Ishikawa (cell line): Measurements from ENCODE around the gene USP46.

Source experiments
- CEBPB ChIP-seq: IDR thresholded peaks from 2 replicates; pipeline ENCODE4 v1.6.1; 2012
- CREB1 ChIP-seq: IDR thresholded peaks from 2 replicates; pipeline ENCODE4 v1.6.1; 2012; ENCODE audit warnings: low read depth
- EGR1 ChIP-seq: IDR thresholded peaks from 2 replicates; pipeline ENCODE4 v1.6.1; 2012
- EP300 ChIP-seq: IDR thresholded peaks from 2 replicates; pipeline ENCODE4 v1.6.1; 2012; ENCODE audit warnings: borderline replicate concordance
- FOXM1 ChIP-seq: IDR thresholded peaks from 2 replicates; pipeline ENCODE4 v1.6.1; 2012; ENCODE audit warnings: low read depth, borderline replicate concordance
- NFIC ChIP-seq: IDR thresholded peaks from 2 replicates; pipeline ENCODE4 v1.6.1; 2012
- RAD21 ChIP-seq: IDR thresholded peaks from 2 replicates; pipeline ENCODE4 v1.6.1; 2012; ENCODE audit warnings: low read depth
- TAF1 ChIP-seq: IDR thresholded peaks from 2 replicates; pipeline ENCODE4 v1.6.1; 2012; ENCODE audit warnings: low read depth, mild to moderate bottlenecking
- TCF12 ChIP-seq: IDR thresholded peaks from 2 replicates; pipeline ENCODE4 v1.6.1; 2012; ENCODE audit warnings: low read depth
- TEAD4 ChIP-seq: IDR thresholded peaks from 2 replicates; pipeline ENCODE4 v1.6.1; 2012
- YY1 ChIP-seq: IDR thresholded peaks from 2 replicates; pipeline ENCODE4 v1.6.1; 2012; ENCODE audit warnings: low read depth
- ZBTB7A ChIP-seq: IDR thresholded peaks from 2 replicates; pipeline ENCODE4 v1.6.1; 2012; ENCODE audit warnings: low read depth
- TF ChIP-seq, protein P1 (sequence below): IDR thresholded peaks from 2 replicates; pipeline ENCODE4 v1.6.1; 2012
- TF ChIP-seq, protein P2 (sequence below): IDR thresholded peaks from 2 replicates; pipeline ENCODE4 v1.6.1; 2012
- TF ChIP-seq, protein P3 (sequence below): IDR thresholded peaks from 2 replicates; pipeline ENCODE4 v1.6.1; 2012; ENCODE audit warnings: low read depth, mild to moderate bottlenecking

USP46 gene, protein sequence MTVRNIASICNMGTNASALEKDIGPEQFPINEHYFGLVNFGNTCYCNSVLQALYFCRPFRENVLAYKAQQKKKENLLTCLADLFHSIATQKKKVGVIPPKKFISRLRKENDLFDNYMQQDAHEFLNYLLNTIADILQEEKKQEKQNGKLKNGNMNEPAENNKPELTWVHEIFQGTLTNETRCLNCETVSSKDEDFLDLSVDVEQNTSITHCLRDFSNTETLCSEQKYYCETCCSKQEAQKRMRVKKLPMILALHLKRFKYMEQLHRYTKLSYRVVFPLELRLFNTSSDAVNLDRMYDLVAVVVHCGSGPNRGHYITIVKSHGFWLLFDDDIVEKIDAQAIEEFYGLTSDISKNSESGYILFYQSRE

DNA sequence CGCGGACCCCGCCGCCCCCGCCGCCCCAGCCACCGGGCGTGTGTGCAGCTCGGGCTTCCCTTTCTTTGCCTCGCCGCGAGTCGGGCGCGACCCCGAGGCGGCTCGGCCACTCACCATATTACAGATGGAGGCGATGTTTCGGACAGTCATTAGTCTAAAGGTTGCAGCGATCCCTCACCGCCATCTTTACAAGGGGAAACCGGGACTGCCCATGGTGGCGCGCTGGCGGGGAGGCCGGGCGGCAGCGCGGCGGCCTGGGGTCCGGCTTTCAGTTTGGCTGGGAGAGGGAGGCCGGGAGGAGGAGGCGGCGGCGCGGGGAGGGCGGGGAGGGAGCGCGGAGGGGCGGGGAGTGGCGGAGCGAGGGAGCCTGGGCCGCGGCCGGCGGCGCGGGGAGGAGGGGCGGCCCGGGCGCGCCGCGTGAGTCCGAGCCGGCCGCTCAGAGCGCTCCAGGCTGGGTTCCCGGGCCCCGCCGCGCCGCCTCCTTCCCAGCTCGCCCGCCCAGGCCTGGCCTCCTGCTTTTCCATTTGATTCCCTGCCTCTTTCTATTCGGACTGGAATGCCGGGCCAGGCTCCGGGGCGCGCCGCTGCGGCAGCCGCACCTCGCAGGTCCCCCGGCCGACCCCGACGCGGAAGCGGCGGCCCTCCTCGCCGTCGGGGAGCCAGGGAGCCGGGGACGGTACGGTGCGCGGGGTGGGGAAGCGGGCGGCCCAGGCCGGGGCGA, at the start of gene USP46:
TSS of gene USP46 (minus strand) at position 301 of the 721 bp plus-strand sequence. CDS start at position 150, 151 bp downstream.
- TF ChIP-seq EP300 = no peak
- TF ChIP-seq CEBPB = no peak
- TF ChIP-seq YY1 = peak; percentile 62; the same call in 1 of the 2 replicates
- TF ChIP-seq TEAD4 = no peak
- TF ChIP-seq CREB1 = no peak
- TF ChIP-seq ZBTB7A = peak; percentile 58; the same call in 1 of the 2 replicates
- TF ChIP-seq TAF1 = peak; percentile 48

DNA sequence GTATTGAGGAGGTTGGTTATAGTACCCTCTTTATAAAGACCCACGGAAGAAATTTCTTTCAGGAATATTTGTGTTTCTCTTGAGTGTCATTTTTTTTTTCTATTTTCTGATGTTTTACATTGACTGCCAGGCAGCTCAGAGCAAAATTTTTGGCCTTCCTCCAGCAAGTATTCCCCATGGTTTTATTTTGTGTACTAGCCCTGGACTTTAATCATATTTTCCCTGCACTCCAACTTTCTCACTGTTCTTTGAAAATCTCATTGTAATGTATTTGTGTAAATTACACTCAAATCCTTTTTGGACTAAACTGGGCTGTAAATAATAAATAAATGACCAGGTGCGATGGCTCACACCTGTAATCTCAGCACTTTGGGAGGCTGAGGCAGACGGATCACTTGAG, 45.6 kb upstream of the USP46 start:
- TF ChIP-seq, protein P1, sequence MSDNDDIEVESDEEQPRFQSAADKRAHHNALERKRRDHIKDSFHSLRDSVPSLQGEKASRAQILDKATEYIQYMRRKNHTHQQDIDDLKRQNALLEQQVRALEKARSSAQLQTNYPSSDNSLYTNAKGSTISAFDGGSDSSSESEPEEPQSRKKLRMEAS = no peak
- TF ChIP-seq ZBTB7A = no peak
- TF ChIP-seq, protein P2, sequence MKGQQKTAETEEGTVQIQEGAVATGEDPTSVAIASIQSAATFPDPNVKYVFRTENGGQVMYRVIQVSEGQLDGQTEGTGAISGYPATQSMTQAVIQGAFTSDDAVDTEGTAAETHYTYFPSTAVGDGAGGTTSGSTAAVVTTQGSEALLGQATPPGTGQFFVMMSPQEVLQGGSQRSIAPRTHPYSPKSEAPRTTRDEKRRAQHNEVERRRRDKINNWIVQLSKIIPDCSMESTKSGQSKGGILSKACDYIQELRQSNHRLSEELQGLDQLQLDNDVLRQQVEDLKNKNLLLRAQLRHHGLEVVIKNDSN = no peak
- no peak for TF ChIP-seq TEAD4
- no peak for TF ChIP-seq NFIC
- no peak for TF ChIP-seq CEBPB
- TF ChIP-seq TCF12 = no peak
- TF ChIP-seq, protein P3, sequence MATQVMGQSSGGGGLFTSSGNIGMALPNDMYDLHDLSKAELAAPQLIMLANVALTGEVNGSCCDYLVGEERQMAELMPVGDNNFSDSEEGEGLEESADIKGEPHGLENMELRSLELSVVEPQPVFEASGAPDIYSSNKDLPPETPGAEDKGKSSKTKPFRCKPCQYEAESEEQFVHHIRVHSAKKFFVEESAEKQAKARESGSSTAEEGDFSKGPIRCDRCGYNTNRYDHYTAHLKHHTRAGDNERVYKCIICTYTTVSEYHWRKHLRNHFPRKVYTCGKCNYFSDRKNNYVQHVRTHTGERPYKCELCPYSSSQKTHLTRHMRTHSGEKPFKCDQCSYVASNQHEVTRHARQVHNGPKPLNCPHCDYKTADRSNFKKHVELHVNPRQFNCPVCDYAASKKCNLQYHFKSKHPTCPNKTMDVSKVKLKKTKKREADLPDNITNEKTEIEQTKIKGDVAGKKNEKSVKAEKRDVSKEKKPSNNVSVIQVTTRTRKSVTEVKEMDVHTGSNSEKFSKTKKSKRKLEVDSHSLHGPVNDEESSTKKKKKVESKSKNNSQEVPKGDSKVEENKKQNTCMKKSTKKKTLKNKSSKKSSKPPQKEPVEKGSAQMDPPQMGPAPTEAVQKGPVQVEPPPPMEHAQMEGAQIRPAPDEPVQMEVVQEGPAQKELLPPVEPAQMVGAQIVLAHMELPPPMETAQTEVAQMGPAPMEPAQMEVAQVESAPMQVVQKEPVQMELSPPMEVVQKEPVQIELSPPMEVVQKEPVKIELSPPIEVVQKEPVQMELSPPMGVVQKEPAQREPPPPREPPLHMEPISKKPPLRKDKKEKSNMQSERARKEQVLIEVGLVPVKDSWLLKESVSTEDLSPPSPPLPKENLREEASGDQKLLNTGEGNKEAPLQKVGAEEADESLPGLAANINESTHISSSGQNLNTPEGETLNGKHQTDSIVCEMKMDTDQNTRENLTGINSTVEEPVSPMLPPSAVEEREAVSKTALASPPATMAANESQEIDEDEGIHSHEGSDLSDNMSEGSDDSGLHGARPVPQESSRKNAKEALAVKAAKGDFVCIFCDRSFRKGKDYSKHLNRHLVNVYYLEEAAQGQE = no peak
- no peak for TF ChIP-seq RAD21
- TF ChIP-seq FOXM1 = no peak
- no peak for TF ChIP-seq YY1
- no peak for TF ChIP-seq TAF1
- TF ChIP-seq EP300 = no peak
- no peak for TF ChIP-seq CREB1
- no peak for TF ChIP-seq EGR1

DNA sequence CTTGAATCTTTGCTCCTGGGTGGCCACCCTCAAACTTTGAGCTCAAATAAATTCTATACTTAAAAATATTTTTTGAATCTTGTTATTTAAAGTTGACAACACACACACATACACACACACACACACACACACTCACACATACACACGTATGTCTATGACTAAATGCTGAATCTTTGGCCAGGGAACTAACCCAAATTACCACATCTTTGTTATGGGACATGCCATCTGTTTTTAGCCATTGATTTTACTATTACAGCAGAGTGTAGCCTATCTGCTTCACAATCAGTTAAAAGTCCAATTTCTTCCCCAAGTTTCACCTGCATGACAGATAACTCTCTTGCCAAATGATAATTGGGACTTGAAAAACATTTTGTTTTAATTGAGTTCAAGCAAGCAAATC, 45.0 kb upstream of the USP46 start:
- TF ChIP-seq, protein P1 = no peak
- TF ChIP-seq FOXM1 = no peak
- TF ChIP-seq, protein P3 = no peak
- TF ChIP-seq EGR1 = no peak
- no peak for TF ChIP-seq TCF12

DNA sequence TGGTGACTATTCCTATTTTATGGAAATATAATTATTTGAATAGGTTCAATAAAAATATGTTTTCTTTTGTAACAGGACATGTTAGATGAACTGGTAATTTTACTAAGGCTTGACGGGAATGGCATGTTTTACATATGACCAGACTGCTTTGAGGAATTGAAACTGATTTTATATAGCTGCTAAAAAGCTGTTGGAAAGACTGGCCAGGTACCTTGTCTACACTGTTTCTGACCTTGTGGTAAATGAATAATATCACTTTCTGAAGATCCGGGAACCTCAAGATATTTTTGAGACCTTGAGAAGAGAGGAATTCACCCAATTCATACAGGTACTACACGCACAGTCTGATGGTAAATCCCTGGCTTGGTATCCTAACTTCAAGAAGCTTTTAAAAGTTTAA, 42.1 kb upstream of the USP46 start:
- TF ChIP-seq TEAD4 (no peak), ZBTB7A (no peak), RAD21 (no peak), FOXM1 (no peak), CEBPB (no peak), NFIC (no peak), TAF1 (no peak), YY1 (no peak), TCF12 (no peak), EP300 (no peak), EGR1 (no peak)
- TF ChIP-seq, protein P2 = no peak
- TF ChIP-seq, protein P3 = no peak
- TF ChIP-seq, protein P1 = no peak
